K562 (cell line): Measurements from ENCODE around the gene FCAMR.

Experiments
- CC2D1A ChIP-seq: fragments of 450-650 bp; IDR thresholded peaks from 2 replicates; pipeline ENCODE4 v1.6.1; 2017; ENCODE audit warnings: mild to moderate bottlenecking
- PTTG1 ChIP-seq: fragments of 450-650 bp; IDR thresholded peaks from 2 replicates; pipeline ENCODE4 v1.6.1; 2016; ENCODE audit warnings: low read depth, mild to moderate bottlenecking, missing genetic modification characterization, missing compliant biosample characterization
- RAD21 ChIP-seq, 2 experiments: fragments of 250-450 bp in 1 of 2; fragments of 450-650 bp in 1 of 2; sonication (Bioruptor Pico) in 1 of 2; formaldehyde crosslinking in 1 of 2; IDR thresholded peaks in 1 of 2; conservative IDR thresholded peaks in 1 of 2; 2 replicates each; pipeline versions ENCODE4 v1.4.0 to v1.8.0; 2020 to 2022; ENCODE audit warnings: mild to moderate bottlenecking in 2 of 2, moderate library complexity in 1 of 2
- ZNF24 ChIP-seq: fragments of 450-650 bp; IDR thresholded peaks from 2 replicates; pipeline ENCODE4 v1.6.1; 2016
- TF ChIP-seq, protein P1 (sequence below): fragments of 250-450 bp; sonication (Bioruptor Pico); IDR thresholded peaks from 2 replicates; pipeline ENCODE4 v1.5.0; 2021
- TF ChIP-seq, protein P2 (sequence below), 2 experiments: fragments of 450-650 bp in 1 of 2; sonication (generic) in 1 of 2; formaldehyde crosslinking in 1 of 2; IDR thresholded peaks; 2 replicates each; pipeline versions ENCODE4 v1.7.1 to v1.9.0; 2016 to 2022; ENCODE audit warnings: inconsistent platforms in 1 of 2, mild to moderate bottlenecking in 1 of 2, missing genetic modification reagents in 1 of 2

DNA sequence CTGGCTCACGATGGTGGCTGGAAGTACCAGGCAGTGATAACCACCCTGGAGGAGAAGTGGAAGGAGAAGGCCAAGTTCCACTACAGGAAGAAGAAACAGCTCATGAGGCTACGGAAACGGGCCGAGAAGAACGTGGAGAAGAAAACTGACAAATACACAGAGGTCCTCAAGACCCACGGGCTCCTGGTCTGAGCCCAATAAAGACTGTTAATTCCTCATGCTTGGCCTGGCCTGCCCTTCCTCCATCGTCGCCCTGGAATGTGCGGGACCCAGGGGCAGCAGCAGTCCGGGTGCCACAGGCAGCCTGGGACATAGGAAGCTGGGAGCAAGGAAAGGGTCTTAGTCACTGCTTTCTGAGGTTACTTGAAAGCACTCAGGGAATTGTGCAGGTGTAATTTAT, 62.2 kb downstream of the FCAMR start:
- TF ChIP-seq, protein P1, sequence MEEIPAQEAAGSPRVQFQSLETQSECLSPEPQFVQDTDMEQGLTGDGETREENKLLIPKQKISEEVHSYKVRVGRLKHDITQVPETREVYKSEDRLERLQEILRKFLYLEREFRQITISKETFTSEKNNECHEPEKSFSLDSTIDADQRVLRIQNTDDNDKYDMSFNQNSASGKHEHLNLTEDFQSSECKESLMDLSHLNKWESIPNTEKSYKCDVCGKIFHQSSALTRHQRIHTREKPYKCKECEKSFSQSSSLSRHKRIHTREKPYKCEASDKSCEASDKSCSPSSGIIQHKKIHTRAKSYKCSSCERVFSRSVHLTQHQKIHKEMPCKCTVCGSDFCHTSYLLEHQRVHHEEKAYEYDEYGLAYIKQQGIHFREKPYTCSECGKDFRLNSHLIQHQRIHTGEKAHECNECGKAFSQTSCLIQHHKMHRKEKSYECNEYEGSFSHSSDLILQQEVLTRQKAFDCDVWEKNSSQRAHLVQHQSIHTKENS (CRISPR knock-in tag): no peak
- TF ChIP-seq CC2D1A (no peak), ZNF24 (no peak), RAD21 (CRISPR knock-in tag; conservative IDR thresholded peaks at IDR 0.05 in 1 of 2, IDR thresholded peaks at IDR 0.05 in 1 of 2) (no peak), PTTG1 (tag) (no peak)
- TF ChIP-seq, protein P2, sequence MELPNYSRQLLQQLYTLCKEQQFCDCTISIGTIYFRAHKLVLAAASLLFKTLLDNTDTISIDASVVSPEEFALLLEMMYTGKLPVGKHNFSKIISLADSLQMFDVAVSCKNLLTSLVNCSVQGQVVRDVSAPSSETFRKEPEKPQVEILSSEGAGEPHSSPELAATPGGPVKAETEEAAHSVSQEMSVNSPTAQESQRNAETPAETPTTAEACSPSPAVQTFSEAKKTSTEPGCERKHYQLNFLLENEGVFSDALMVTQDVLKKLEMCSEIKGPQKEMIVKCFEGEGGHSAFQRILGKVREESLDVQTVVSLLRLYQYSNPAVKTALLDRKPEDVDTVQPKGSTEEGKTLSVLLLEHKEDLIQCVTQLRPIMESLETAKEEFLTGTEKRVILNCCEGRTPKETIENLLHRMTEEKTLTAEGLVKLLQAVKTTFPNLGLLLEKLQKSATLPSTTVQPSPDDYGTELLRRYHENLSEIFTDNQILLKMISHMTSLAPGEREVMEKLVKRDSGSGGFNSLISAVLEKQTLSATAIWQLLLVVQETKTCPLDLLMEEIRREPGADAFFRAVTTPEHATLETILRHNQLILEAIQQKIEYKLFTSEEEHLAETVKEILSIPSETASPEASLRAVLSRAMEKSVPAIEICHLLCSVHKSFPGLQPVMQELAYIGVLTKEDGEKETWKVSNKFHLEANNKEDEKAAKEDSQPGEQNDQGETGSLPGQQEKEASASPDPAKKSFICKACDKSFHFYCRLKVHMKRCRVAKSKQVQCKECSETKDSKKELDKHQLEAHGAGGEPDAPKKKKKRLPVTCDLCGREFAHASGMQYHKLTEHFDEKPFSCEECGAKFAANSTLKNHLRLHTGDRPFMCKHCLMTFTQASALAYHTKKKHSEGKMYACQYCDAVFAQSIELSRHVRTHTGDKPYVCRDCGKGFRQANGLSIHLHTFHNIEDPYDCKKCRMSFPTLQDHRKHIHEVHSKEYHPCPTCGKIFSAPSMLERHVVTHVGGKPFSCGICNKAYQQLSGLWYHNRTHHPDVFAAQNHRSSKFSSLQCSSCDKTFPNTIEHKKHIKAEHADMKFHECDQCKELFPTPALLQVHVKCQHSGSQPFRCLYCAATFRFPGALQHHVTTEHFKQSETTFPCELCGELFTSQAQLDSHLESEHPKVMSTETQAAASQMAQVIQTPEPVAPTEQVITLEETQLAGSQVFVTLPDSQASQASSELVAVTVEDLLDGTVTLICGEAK (IDR thresholded peaks at IDR 0.05): no peak
- TF ChIP-seq, protein P2 (CRISPR knock-in tag; IDR thresholded peaks at IDR 0.05): no peak
